ENCODE measurements around the gene HEATR5A.

- TF ChIP-seq ZBTB8A (IDR thresholded peaks at IDR 0.05; ENCODE audit: partially characterized antibody), result no peak
- TF ChIP-seq TEAD2 (tag; IDR thresholded peaks at IDR 0.05), result no peak
These were observed 123.2 kb downstream of the HEATR5A start for GRCh38 chr14:31297112-31297511.
